ENCODE data around the gene DOK7.

- TF ChIP-seq EZH2 (IDR thresholded peaks at IDR 0.05; ENCODE audit: borderline replicate concordance, low read depth, low read length, severe bottlenecking) (no peak), CTCF (IDR thresholded peaks at IDR 0.05; ENCODE audit: borderline replicate concordance, extremely low read depth, low read length, poor library complexity, severe bottlenecking) (no peak)
Measured at GRCh38 chr4:3438847-3439180, 24.3 kb upstream of the DOK7 start.
